Measurements from ENCODE around the gene MAGI2. TPM values are rescaled to one million over a fixed set of nuclear protein-coding genes. Genes with fewer than 3 reads are reported as not detected.

Gene MAGI2
- total and polyA plus RNA-seq, 2 experiments from 2014 or later = 3.5 to 4.1 TPM

GRCh38 chr7:78171398-78171797, 1282.1 kb downstream of the MAGI2 start:
- no peak for TF ChIP-seq EZH2phosphoT487 (IDR thresholded peaks at IDR 0.05; ENCODE audit: insufficient read depth, low read depth)
- no peak for TF ChIP-seq EZH2 (IDR thresholded peaks at IDR 0.05; ENCODE audit: insufficient read depth, poor library complexity, severe bottlenecking)
- H2AFZ ChIP-seq = no peak overlapping the region
- in situ Hi-C loops (cut with MboI) = no loop called here
- no peaks in the 10 kb centered on the region for H3K36me3 ChIP-seq (ENCODE audit: low read depth)
- WGBS, 2 experiments (ENCODE audit: low coverage in 1 of 2, low lambda C conversion rate in 2 of 2, missing lambda C conversion rate in 2 of 2) = 94 to 98% methylated on average over 2 of the region's 2 CpGs
- H3F3A ChIP-seq (ENCODE audit: insufficient read depth) = no peaks in the 10 kb centered on the region
- H3K4me2 ChIP-seq (ENCODE audit: unreplicated experiment) = no peak overlapping the region
- no peak overlapping the region for H3K4me3 ChIP-seq
- no peaks in the 10 kb centered on the region for H4K20me1 ChIP-seq (ENCODE audit: insufficient read depth)
- no peak overlapping the region for H3K9ac ChIP-seq
- no peaks in the 10 kb centered on the region for H3K9me3 ChIP-seq (ENCODE audit: low read depth)
- no peaks in the 10 kb centered on the region for H3K27me3 ChIP-seq (replicated peaks; ENCODE audit: insufficient read depth)
- DNase-seq = no peak
- H3K9me2 ChIP-seq (ENCODE audit: insufficient read depth) = no peaks in the 10 kb centered on the region
- H3K4me1 ChIP-seq (ENCODE audit: insufficient read depth) = peaks cover 18% of the 10 kb centered on the region
- no peak overlapping the region for H3K27ac ChIP-seq
- H3K79me2 ChIP-seq (ENCODE audit: insufficient read depth) = no peaks in the 10 kb centered on the region

- no peaks in the 10 kb centered on the region for H3K9me3 ChIP-seq (ENCODE audit: low read depth)
- H2AFZ ChIP-seq = no peak overlapping the region
- no peak overlapping the region for H3K4me3 ChIP-seq
- in situ Hi-C loops (cut with MboI) = no loop called here
- H3K4me2 ChIP-seq (ENCODE audit: unreplicated experiment) = no peak overlapping the region
- TF ChIP-seq EZH2phosphoT487 (IDR thresholded peaks at IDR 0.05; ENCODE audit: insufficient read depth, low read depth) (no peak), EZH2 (IDR thresholded peaks at IDR 0.05; ENCODE audit: insufficient read depth, poor library complexity, severe bottlenecking) (no peak)
- no peaks in the 10 kb centered on the region for H3K79me2 ChIP-seq (ENCODE audit: insufficient read depth)
- H3K9me2 ChIP-seq (ENCODE audit: insufficient read depth) = no peaks in the 10 kb centered on the region
- 95 to 97% methylated on average over 5 of the region's 5 CpGs for WGBS, 2 experiments (ENCODE audit: low coverage in 1 of 2, low lambda C conversion rate in 2 of 2, missing lambda C conversion rate in 2 of 2)
- no peak overlapping the region for H3K9ac ChIP-seq
- H3K27ac ChIP-seq = no peak overlapping the region
- H3K36me3 ChIP-seq (ENCODE audit: low read depth) = no peaks in the 10 kb centered on the region
- H3F3A ChIP-seq (ENCODE audit: insufficient read depth) = no peaks in the 10 kb centered on the region
- peaks cover 12% of the 10 kb centered on the region for H3K4me1 ChIP-seq (ENCODE audit: insufficient read depth)
- no peak for DNase-seq
- H3K27me3 ChIP-seq (replicated peaks; ENCODE audit: insufficient read depth) = no peaks in the 10 kb centered on the region
- no peaks in the 10 kb centered on the region for H4K20me1 ChIP-seq (ENCODE audit: insufficient read depth)
These were observed 1282.7 kb downstream of the MAGI2 start for GRCh38 chr7:78170815-78171214.

DNA sequence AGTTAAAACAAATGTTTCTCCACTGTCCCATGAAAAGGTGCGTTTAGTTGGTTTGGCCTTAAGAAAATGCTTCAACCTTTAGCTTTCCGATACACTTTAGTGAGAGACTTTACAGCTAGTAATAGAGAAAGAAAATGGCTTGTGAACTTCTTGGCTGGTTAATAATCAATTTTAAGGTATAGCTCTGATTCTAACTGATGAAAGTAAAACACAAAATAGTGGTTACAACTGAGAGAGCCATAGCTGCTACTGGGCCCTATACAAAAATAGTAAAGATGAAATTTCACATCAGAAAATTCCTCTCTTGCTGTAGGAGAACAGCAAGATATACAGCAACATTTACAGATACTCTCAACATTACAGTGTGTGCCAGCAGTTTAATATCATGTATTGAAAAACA, 1283.5 kb downstream of the MAGI2 start:
- Histone ChIP-seq H3K9me2 (ENCODE audit: insufficient read depth) (no peaks in the 10 kb centered on the region), H3F3A (ENCODE audit: insufficient read depth) (no peaks in the 10 kb centered on the region), H3K27me3 (replicated peaks; ENCODE audit: insufficient read depth) (no peaks in the 10 kb centered on the region), H3K4me3 (no peak overlapping the region), H3K4me1 (ENCODE audit: insufficient read depth) (peaks cover 6% of the 10 kb centered on the region), H3K9me3 (ENCODE audit: low read depth) (no peaks in the 10 kb centered on the region), H3K36me3 (ENCODE audit: low read depth) (no peaks in the 10 kb centered on the region), H3K27ac (no peak overlapping the region), H3K9ac (no peak overlapping the region), H2AFZ (no peak overlapping the region), H3K4me2 (ENCODE audit: unreplicated experiment) (no peak overlapping the region), H3K79me2 (ENCODE audit: insufficient read depth) (no peaks in the 10 kb centered on the region), H4K20me1 (ENCODE audit: insufficient read depth) (no peaks in the 10 kb centered on the region)
- no peak for TF ChIP-seq EZH2phosphoT487 (IDR thresholded peaks at IDR 0.05; ENCODE audit: insufficient read depth, low read depth)
- TF ChIP-seq EZH2 (IDR thresholded peaks at IDR 0.05; ENCODE audit: insufficient read depth, poor library complexity, severe bottlenecking) = no peak
- WGBS, 2 experiments (ENCODE audit: low coverage in 1 of 2, low lambda C conversion rate in 2 of 2, missing lambda C conversion rate in 2 of 2) = 95 to 97% methylated on average over 2 of the region's 2 CpGs
- DNase-seq = no peak
- in situ Hi-C loops (cut with MboI) = no loop called here

GRCh38 chr7:78168865-78169264, 1284.6 kb downstream of the MAGI2 start:
- Histone ChIP-seq H3K36me3 (ENCODE audit: low read depth) (no peaks in the 10 kb centered on the region), H3K9me2 (ENCODE audit: insufficient read depth) (no peaks in the 10 kb centered on the region), H3K79me2 (ENCODE audit: insufficient read depth) (no peaks in the 10 kb centered on the region), H2AFZ (no peak overlapping the region), H3K27me3 (replicated peaks; ENCODE audit: insufficient read depth) (no peaks in the 10 kb centered on the region), H4K20me1 (ENCODE audit: insufficient read depth) (no peaks in the 10 kb centered on the region), H3K4me1 (ENCODE audit: insufficient read depth) (peaks cover 6% of the 10 kb centered on the region), H3K4me3 (no peak overlapping the region), H3K9me3 (ENCODE audit: low read depth) (no peaks in the 10 kb centered on the region), H3K27ac (no peak overlapping the region), H3F3A (ENCODE audit: insufficient read depth) (no peaks in the 10 kb centered on the region), H3K9ac (no peak overlapping the region), H3K4me2 (ENCODE audit: unreplicated experiment) (no peak overlapping the region)
- TF ChIP-seq EZH2 (IDR thresholded peaks at IDR 0.05; ENCODE audit: insufficient read depth, poor library complexity, severe bottlenecking) = no peak
- no peak for TF ChIP-seq EZH2phosphoT487 (IDR thresholded peaks at IDR 0.05; ENCODE audit: insufficient read depth, low read depth)
- no peak for DNase-seq
- 58 to 59% methylated on average over 2 of the region's 2 CpGs for WGBS, 2 experiments (ENCODE audit: low coverage in 1 of 2, low lambda C conversion rate in 2 of 2, missing lambda C conversion rate in 2 of 2)
- in situ Hi-C loops (cut with MboI) = no loop called here

GRCh38 chr7:78167860-78168259, 1285.6 kb downstream of the MAGI2 start:
- Histone ChIP-seq H3K4me3 (no peak overlapping the region), H3K9me2 (ENCODE audit: insufficient read depth) (no peaks in the 10 kb centered on the region), H3K36me3 (ENCODE audit: low read depth) (no peaks in the 10 kb centered on the region), H3K27me3 (replicated peaks; ENCODE audit: insufficient read depth) (no peaks in the 10 kb centered on the region), H2AFZ (no peak overlapping the region), H3K4me1 (ENCODE audit: insufficient read depth) (peaks cover 3% of the 10 kb centered on the region), H3F3A (ENCODE audit: insufficient read depth) (no peaks in the 10 kb centered on the region), H3K9me3 (ENCODE audit: low read depth) (no peaks in the 10 kb centered on the region), H3K9ac (no peak overlapping the region), H4K20me1 (ENCODE audit: insufficient read depth) (no peaks in the 10 kb centered on the region), H3K79me2 (ENCODE audit: insufficient read depth) (no peaks in the 10 kb centered on the region), H3K27ac (no peak overlapping the region), H3K4me2 (ENCODE audit: unreplicated experiment) (no peak overlapping the region)
- DNase-seq = no peak
- no peak for TF ChIP-seq EZH2 (IDR thresholded peaks at IDR 0.05; ENCODE audit: insufficient read depth, poor library complexity, severe bottlenecking)
- TF ChIP-seq EZH2phosphoT487 (IDR thresholded peaks at IDR 0.05; ENCODE audit: insufficient read depth, low read depth) = no peak
- in situ Hi-C loops (cut with MboI) = no loop called here
- WGBS, 2 experiments (ENCODE audit: low coverage in 1 of 2, low lambda C conversion rate in 2 of 2, missing lambda C conversion rate in 2 of 2) = 97 to 98% methylated on average over 12 of the region's 12 CpGs
